Measurements from ENCODE around the gene TGFB1.
"Not testable (repeated sequence)": the region's sequence is repeated elsewhere in the genome, so short reads cannot be mapped to it uniquely, and the experiment has no call there.

The TGFB1 gene

DNA sequence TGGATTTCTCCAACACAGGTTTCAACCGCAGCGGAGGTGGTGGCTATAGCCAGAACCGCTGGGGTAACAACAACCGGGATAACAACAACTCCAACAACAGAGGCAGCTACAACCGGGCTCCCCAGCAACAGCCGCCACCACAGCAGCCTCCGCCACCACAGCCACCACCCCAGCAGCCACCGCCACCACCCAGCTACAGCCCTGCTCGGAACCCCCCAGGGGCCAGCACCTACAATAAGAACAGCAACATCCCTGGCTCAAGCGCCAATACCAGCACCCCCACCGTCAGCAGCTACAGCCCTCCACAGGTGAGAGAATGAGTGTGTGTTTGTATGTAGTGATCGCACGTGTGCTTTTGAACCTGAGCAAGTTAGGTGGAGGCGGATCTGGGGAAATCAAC, 49.8 kb downstream of the TGFB1 start:
- FAIRE-seq (no peak), DNase-seq (ENCODE audit: low spot score) (no peak)

DNA sequence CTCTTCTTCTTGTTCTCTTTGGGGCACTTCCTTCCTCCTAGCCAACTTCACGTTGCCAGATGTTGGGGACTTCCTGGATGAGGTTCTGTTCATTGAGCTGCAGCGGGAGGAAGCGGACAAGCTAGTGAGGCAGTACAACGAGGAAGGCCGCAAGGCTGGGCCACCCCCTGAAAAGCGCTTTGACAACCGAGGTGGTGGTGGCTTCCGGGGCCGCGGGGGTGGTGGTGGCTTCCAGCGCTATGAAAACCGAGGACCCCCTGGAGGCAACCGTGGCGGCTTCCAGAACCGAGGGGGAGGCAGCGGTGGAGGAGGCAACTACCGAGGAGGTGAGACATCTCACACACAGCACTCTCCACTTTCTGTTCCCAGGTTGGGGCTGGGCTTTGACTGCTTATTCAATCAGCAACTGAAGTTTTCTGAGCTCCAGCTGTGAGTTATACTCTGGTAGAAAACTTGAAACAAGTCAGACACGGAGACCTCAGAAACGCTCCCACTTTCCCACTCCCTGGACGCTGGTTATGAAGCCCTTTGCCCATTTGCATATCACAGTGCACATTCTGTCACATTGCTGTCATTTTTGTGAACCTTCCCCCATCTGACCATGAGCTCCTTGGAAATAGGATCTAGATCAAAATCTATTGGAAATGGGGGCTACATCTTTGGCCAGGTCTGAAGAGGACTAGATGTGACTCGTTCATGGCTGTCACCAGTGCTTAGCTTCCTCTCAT, 50.9 kb downstream of the TGFB1 start:
- FAIRE-seq (no peak), DNase-seq (ENCODE audit: low spot score) (no peak)

DNA sequence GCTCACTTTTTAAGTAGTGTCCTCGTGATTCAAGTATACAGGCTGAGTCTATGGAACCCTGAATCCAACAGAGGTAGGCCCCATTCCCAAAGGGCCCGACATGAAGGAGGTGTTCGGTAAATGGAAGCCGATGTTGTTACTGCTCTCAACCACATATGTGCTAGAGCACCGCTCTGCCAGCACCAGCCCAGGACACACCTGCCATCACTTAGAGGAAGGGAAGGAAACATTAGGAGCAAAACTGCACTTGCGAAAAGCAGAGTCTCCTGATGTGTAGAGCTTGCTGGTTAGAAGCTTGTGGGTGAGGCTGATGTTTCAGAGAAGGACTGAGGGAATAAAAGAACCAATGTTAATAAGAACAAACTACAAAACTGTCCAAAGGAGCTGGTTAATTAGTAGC, 53.2 kb downstream of the TGFB1 start:
- FAIRE-seq: no peak
- no peak for DNase-seq (ENCODE audit: low spot score)

DNA sequence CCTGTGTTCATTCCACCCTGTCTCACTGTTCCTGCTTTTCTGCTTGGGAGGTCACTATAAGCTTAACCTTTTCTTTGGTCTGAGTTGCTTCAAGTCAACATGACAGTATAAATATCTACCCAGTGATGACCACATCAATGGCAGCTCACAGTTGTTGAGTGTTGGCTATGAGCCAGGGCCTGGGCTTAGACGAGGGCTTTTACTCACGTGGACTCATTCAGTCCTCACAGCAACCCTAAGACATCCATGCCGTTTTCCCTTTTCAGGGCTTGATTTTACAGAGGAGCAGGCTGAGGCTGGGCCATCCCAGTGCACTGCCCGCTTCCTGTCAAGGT, 54.0 kb downstream of the TGFB1 start:
- DNase-seq (ENCODE audit: low spot score) (peak; percentile 37), FAIRE-seq (no peak)

DNA sequence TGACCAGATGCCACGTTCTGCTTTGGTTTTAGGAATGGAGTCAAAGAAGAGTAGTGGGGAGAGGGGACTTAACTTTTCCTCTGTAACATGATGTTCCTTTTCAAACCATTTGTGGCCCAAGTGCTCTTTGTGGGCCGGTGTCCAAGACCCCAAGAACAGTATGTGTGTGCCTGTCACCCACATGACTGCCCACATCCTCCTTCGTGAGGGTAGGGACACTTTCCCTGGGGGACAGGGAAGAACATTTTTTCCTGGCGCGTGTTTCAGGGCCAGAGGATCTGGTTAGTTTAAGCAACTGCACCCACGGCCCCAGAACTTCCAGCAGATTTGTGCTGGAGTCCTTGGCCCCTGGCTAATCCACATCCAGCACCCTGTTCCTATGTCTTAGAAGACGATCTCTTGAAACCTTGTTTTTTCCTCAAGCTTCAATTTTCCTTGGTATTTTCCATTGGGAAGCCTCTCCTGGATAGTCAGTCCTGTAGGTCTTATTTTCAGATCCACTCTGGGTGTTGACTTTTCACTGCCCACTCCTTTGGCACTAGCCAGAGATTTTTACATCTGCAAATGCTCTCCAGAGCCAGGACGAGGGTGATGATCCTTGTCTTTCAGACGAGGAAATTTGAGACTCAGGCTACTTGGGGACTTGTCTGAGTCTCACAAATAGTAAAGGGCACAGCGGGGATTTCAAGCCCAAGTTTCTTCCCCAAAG, 54.5 kb downstream of the TGFB1 start:
- FAIRE-seq: no peak

DNA sequence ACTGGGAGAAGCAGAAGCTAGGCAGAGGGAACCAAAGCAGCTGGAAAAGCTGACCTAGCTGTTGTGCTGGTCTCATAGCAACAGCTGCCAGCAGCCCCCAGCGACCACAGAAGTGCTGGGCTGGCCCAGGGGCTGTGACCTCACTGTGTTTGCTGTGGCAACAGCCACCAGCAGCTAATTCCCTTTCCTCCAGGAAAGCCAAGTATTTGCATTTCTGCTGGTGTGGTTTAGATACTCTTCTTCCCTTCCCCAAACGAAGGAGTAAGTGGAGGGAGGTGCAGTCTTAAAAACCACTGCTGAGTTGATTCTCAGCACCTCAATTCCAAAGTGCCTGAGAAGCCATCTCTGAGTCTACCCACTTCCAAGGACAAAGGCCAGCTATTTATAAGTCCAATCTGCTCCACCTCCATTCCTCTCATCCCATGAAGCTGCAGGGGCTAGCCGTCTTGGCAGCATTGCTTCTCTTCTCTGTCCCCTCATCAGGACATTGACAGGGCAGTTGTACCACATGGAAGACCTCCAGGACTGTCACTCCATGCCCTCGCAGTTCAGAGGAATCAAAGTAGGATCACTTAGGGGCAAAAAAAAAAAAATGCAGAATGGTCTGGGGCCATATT, 55.3 kb downstream of the TGFB1 start:
- DNase-seq (ENCODE audit: low spot score) (peak; percentile 28), FAIRE-seq (no peak)

More for the DNA sequence above, 54.5 kb downstream of the TGFB1 start:
- DNase-seq (ENCODE audit: low spot score): no peak

DNA sequence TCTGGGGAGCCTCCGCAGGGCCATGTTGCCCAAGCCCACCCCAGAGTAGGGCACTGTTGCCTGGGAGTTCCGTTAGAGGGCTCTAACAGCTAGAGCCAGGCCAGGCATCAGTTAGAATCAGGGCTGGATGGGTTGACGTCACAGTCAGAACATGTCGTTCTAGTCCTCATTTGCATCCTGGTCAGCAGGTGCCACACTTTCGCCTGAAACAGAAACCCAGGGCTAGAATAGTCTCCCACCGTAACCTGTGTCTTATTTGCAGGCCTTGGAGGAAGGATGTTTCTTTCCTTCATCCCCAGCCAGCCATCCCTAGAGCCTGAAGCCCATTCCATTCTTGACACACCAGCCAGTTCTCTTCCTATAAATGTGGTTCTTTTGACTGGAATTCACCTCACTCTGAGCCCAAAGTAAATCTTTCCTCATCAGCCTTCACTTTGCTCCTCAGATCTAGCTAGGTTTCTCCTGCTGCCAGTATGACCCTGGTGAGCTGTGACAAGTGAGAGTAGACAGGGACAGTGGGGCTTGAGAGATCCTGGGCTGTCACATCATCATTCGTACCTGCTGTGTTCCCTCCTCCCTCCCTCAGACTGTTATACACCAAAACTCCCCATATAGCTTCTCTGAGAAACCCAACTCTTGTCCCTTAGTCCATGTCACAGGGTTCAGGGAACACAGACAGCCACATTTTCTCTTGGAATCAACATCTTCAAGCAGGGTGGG, 55.9 kb downstream of the TGFB1 start:
- DNase-seq (ENCODE audit: low spot score) (no peak), FAIRE-seq (no peak)

DNA sequence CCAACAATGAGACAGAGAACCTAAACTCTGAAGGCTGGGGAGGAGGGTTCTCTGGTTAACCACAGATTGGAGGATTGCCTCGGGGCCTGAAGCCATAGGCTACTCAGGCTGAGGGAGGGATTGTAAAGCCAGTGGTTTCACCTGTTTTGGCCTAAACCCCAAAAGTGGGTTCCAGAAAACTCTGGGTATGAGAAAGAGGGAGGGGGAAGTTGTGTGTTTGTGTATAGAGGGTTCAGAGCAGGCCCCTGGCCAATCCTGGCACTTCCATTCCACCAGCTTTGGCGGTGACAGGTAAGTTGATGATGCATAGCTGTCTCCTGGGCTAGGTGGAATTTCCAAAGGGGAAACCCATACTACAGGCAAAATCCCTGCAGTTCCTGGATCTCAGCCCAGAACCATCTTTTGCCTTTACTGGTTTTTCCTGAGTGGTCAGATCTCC, 57.3 kb downstream of the TGFB1 start:
- no peak for FAIRE-seq
- no peak for DNase-seq (ENCODE audit: low spot score)

DNA sequence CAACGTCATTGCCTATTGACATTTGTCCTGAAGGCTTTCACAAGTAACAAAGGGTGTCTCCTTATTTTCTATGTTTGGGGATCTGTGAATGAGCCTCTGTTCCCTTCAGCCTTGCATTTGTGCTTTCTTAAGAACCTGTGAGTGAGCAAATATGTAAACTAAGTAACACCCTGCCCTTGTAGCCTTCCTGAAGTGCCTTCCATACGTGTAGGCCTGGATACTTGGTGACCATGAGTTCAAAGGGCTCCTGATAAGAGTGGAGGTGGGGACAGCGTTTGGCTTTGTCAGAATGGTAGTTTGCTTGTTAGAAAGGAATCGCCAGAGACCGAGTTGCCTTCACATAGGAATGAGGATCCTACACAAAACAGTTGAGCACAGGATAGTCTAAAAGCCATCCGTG, 58.2 kb downstream of the TGFB1 start:
- FAIRE-seq (no peak), DNase-seq (ENCODE audit: low spot score) (no peak)

DNA sequence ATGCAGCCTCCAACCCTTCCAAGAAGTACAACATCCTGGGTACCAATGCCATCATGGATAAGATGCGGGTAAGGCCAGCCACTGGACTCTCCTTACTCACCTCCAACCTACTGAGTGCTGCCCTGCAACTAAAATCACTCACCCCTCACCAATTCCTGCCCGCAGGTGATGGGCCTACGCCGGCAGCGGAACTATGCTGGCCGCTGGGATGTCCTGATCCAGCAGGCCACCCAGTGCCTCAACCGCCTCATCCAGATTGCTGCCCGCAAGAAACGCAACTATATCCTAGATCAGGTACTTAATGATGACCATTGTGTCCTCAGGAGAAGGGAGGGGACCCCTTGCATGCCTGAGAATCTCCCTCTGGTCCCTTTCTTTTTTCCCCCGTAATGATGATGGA, 59.3 kb downstream of the TGFB1 start:
- FAIRE-seq (no peak), DNase-seq (ENCODE audit: low spot score) (no peak)

DNA sequence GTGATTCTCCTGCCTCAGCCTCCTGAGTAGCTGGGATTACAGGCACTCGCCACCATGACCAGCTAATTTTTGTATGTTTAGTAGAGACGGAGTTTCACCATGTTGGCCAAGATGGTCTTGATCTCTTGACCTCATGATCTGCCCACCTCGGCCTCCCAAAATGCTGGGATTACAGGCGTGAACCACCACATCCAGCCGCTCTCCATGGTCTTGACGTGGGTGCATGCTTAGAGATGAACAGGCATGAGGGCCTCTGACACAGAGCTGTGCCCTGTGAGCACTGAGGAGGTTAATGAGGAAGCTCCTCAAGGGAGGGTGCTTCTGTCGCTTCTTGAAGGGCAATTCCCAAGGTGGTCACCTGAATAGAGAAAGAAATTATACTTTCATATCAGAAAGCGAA, 63.9 kb downstream of the TGFB1 start:
- not testable (repeated sequence) for FAIRE-seq; DNase-seq (ENCODE audit: low spot score)

DNA sequence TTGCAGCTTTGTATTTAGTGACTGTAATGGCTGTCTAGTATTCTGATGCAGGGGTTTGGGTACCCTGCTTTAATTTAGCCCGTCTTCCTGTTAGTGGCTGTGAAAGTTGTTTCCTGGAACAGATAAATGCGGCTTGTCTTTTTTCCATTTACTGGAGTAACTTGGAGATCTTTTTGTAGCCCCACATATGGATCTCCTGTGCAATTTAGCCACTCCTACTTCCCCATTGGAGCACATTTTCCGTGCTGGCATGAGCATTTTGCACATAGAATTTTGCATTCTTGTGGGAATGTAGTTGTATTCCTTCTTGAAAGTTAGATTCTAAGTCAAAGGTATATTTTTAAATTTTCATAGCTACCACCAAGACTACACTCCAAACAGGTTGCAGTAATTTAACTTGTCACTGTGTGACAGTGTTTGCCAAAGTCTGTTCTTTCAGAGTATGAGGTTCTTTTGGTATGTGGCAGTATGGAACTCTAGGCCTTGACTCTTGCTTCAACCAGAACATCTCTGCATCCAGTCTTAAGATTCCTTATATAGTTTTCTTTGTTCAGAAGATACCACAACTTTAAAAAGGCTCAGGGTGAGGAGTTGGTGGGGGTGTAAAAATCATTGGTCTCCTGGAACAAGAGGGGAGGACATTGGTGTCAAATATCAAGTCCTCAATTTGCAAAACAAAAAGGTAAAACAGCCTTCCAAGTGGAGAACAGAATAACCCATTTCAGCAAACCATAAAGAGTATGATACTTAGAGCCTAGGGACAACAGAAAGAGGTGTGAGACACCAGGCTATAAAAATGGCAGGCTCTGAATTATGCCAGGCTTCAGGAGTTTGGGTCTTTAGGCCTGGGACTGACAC, 64.8 kb downstream of the TGFB1 start:
- no peak for FAIRE-seq
- no peak for DNase-seq (ENCODE audit: low spot score)
